Lower leg skin (tissue), 3 donors: ENCODE data around the gene PDZRN4.

ENCODE experiments used
- POLR2A ChIP-seq, 2 donors: fragments of 450-650 bp; IDR thresholded peaks; one replicate each; pipeline ENCODE4 v1.6.1; 2016 to 2017; ENCODE audit warnings: antibody characterized with exemption in 2 of 2, mild to moderate bottlenecking in 1 of 2, moderate library complexity in 1 of 2
- TF ChIP-seq, protein P1 (sequence below), 3 donors: fragments of 450-650 bp; IDR thresholded peaks; one replicate each; pipeline ENCODE4 v1.5.1; 2016; ENCODE audit warnings: antibody characterized with exemption in 3 of 3, mild to moderate bottlenecking in 3 of 3, moderate library complexity in 2 of 3

DNA sequence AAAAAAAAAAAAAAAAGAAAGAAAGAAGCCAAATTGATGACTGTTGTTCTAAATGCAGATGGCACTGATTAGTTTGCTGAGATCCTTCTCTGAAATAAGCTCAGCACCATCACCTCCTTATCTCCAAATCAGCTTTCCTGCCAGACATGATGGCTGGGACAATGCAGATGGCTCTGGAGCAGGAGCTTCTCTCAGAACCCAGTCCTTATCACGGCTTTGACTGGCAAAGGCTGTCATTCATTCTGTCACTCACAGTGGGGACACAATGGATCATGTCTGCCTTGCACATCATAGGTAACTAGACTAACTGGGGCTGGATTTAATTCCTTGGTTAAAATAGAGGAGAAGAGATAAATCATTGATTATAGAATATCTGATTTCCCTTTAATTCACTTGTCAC, 146.3 kb downstream of the PDZRN4 start:
- no peak for TF ChIP-seq POLR2A (IDR thresholded peaks at IDR 0.05)
- TF ChIP-seq, protein P1, sequence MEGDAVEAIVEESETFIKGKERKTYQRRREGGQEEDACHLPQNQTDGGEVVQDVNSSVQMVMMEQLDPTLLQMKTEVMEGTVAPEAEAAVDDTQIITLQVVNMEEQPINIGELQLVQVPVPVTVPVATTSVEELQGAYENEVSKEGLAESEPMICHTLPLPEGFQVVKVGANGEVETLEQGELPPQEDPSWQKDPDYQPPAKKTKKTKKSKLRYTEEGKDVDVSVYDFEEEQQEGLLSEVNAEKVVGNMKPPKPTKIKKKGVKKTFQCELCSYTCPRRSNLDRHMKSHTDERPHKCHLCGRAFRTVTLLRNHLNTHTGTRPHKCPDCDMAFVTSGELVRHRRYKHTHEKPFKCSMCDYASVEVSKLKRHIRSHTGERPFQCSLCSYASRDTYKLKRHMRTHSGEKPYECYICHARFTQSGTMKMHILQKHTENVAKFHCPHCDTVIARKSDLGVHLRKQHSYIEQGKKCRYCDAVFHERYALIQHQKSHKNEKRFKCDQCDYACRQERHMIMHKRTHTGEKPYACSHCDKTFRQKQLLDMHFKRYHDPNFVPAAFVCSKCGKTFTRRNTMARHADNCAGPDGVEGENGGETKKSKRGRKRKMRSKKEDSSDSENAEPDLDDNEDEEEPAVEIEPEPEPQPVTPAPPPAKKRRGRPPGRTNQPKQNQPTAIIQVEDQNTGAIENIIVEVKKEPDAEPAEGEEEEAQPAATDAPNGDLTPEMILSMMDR (IDR thresholded peaks at IDR 0.05): no peak
